B cell (primary cell): ENCODE data around the gene DNAJC15.

Source experiments
- EZH2 ChIP-seq: IDR thresholded peaks from 2 replicates; pipeline ENCODE4 v1.6.1; 2012; ENCODE audit warnings: borderline replicate concordance, low read depth, mild to moderate bottlenecking, moderate library complexity, low read length; ENCODE audit not compliant: insufficient read depth, poor library complexity, severe bottlenecking
- TF ChIP-seq, protein P1 (sequence below): fragments of 200-600 bp; IDR thresholded peaks from one replicate; pipeline ENCODE4 v1.8.0; 2022; ENCODE audit warnings: antibody characterized with exemption, mild to moderate bottlenecking

DNA sequence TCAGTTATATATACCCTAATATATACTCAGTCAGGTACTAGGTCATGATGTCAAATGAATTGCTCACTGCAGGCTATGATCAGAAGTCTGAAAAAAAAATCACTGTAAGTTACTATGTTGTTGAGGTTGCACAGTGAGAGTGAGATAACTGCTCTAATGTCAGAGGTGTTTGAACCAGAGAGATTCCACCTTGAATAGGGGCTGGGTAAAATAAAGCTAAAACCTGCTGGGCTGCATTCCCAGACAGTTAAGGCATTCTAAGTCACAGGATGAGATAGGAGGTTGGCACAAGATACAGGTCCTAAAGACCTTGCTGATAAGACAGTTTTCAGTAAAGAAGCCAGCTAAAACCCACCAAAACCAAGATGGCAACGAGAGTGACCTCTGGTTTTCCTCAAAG, 41.5 kb upstream of the DNAJC15 start:
- TF ChIP-seq, protein P1, sequence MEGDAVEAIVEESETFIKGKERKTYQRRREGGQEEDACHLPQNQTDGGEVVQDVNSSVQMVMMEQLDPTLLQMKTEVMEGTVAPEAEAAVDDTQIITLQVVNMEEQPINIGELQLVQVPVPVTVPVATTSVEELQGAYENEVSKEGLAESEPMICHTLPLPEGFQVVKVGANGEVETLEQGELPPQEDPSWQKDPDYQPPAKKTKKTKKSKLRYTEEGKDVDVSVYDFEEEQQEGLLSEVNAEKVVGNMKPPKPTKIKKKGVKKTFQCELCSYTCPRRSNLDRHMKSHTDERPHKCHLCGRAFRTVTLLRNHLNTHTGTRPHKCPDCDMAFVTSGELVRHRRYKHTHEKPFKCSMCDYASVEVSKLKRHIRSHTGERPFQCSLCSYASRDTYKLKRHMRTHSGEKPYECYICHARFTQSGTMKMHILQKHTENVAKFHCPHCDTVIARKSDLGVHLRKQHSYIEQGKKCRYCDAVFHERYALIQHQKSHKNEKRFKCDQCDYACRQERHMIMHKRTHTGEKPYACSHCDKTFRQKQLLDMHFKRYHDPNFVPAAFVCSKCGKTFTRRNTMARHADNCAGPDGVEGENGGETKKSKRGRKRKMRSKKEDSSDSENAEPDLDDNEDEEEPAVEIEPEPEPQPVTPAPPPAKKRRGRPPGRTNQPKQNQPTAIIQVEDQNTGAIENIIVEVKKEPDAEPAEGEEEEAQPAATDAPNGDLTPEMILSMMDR, result no peak
- TF ChIP-seq EZH2, result no peak
